IMR-90 (cell line): Measurements from ENCODE around the gene EIF5A. TPM values are rescaled to one million over a fixed set of nuclear protein-coding genes. Genes with fewer than 3 reads are reported as not detected.

Source experiments
- ATAC-seq: fragments of 200-7000 bp; cut with Tn5 transposase; 2 replicates; pipeline ENCODE4 v1.9.1; 2020; ENCODE audit warnings: low read depth, mild to moderate bottlenecking, moderate library complexity
- BruUV-seq: library from RNA; stranded (reverse); fragments of 400-500 nt; replicated peaks from 2 replicates; lab custom pipeline; 2021; lab: Mats Ljungman, UMichigan
- CTCF ChIA-PET: fragments of 300-600 bp; formaldehyde crosslinking; extraction: SDS; loops from one replicate; lab custom pipeline; 2021; ENCODE audit warnings: antibody characterized with exemption; lab: Yijun Ruan, JAX
- POLR2A ChIA-PET: fragments of 300-600 bp; sonication (Branson Sonifier 250); formaldehyde crosslinking; loops from one replicate; lab custom pipeline; 2022; ENCODE audit warnings: antibody characterized with exemption; ENCODE audit not compliant: unreplicated experiment; lab: Charles Lee
- DNase-seq: peaks from one replicate; pipeline ENCODE4 v3.0.0; 2013
- H2AFZ ChIP-seq: replicated peaks from 2 replicates; pipeline ENCODE3; 2013; ENCODE audit warnings: low read length, mild to moderate bottlenecking; ENCODE audit not compliant: poor library complexity
- H2AK5ac ChIP-seq: 2 replicates; pipeline ENCODE4 v1.6.1; 2013; ENCODE audit warnings: low read depth, low read length, inconsistent platforms
- H2AK9ac ChIP-seq: replicated peaks from 2 replicates; pipeline ENCODE3; 2013; ENCODE audit warnings: mild to moderate bottlenecking, low read depth, low read length, moderate library complexity; ENCODE audit not compliant: poor library complexity
- H2BK120ac ChIP-seq: 2 replicates; pipeline ENCODE4 v1.6.1; 2013; ENCODE audit warnings: low read depth, low read length, inconsistent platforms
- H2BK15ac ChIP-seq: 3 replicates; pipeline ENCODE4 v1.6.1; 2013; ENCODE audit warnings: low read depth, low read length, inconsistent platforms
- H2BK20ac ChIP-seq: 2 replicates; pipeline ENCODE4 v1.6.1; 2013; ENCODE audit warnings: low read depth, mild to moderate bottlenecking, inconsistent platforms, low read length, moderate library complexity
- H2BK5ac ChIP-seq: 2 replicates; pipeline ENCODE4 v1.6.1; 2013; ENCODE audit warnings: mild to moderate bottlenecking, low read depth, low read length, inconsistent platforms; ENCODE audit not compliant: poor library complexity, severe bottlenecking
- H3K14ac ChIP-seq: replicated peaks from 2 replicates; pipeline ENCODE4 v1.6.1; 2013; ENCODE audit warnings: low read depth, low read length, inconsistent platforms
- H3K18ac ChIP-seq: 2 replicates; pipeline ENCODE4 v1.6.1; 2013; ENCODE audit warnings: low read depth, low read length, control low read depth
- H3K23ac ChIP-seq: 2 replicates; pipeline ENCODE4 v1.6.1; 2013; ENCODE audit warnings: low read depth, low read length, inconsistent platforms
- H3K27ac ChIP-seq: 2 replicates; pipeline ENCODE4 v1.5.1; 2013; ENCODE audit warnings: mild to moderate bottlenecking, control low read depth, low read length; ENCODE audit not compliant: insufficient read depth
- H3K27me3 ChIP-seq: 2 replicates; pipeline ENCODE4 v1.6.1; 2013; ENCODE audit warnings: low read length; ENCODE audit not compliant: control insufficient read depth, insufficient read depth
- H3K36me3 ChIP-seq: 2 replicates; pipeline ENCODE4 v1.6.1; 2013; ENCODE audit warnings: low read length, mixed read lengths; ENCODE audit not compliant: control insufficient read depth, insufficient read depth
- H3K4ac ChIP-seq: 2 replicates; pipeline ENCODE4 v1.6.1; 2013; ENCODE audit warnings: low read depth, low read length, inconsistent platforms
- H3K4me1 ChIP-seq: 2 replicates; pipeline ENCODE4 v1.6.1; 2013; ENCODE audit warnings: low read length, mixed read lengths; ENCODE audit not compliant: control insufficient read depth, insufficient read depth
- H3K4me2 ChIP-seq: 2 replicates; pipeline ENCODE4 v1.6.1; 2013; ENCODE audit warnings: low read depth, mild to moderate bottlenecking, control low read depth, low read length, moderate library complexity
- H3K4me3 ChIP-seq: 2 replicates; pipeline ENCODE4 v1.5.1; 2013; ENCODE audit warnings: low read depth, mild to moderate bottlenecking, control low read depth, low read length, moderate library complexity; ENCODE audit not compliant: insufficient read depth
- H3K56ac ChIP-seq: 2 replicates; pipeline ENCODE4 v1.6.1; 2013; ENCODE audit warnings: low read length, inconsistent platforms; ENCODE audit not compliant: insufficient read depth; ENCODE audit errors: extremely low read depth
- H3K79me1 ChIP-seq, 2 experiments: 2 replicates each; pipeline ENCODE4 v1.6.1; 2013; ENCODE audit warnings: low read length in 2 of 2, inconsistent platforms in 1 of 2, low read depth in 1 of 2
- H3K9ac ChIP-seq: 2 replicates; pipeline ENCODE4 v1.6.1; 2013; ENCODE audit warnings: low read depth, low read length, control low read depth
- H3K9me1 ChIP-seq: 2 replicates; pipeline ENCODE4 v1.6.1; 2013; ENCODE audit warnings: low read length, inconsistent platforms; ENCODE audit not compliant: insufficient read depth
- H3K9me3 ChIP-seq: 2 replicates; pipeline ENCODE4 v1.6.1; 2013; ENCODE audit warnings: low read length; ENCODE audit not compliant: control insufficient read depth, insufficient read depth
- H4K20me1 ChIP-seq: 2 replicates; pipeline ENCODE4 v1.6.1; 2013; ENCODE audit warnings: low read length, inconsistent platforms; ENCODE audit not compliant: insufficient read depth
- H4K5ac ChIP-seq: 2 replicates; pipeline ENCODE4 v1.6.1; 2013; ENCODE audit warnings: mild to moderate bottlenecking, low read depth, low read length, control low read depth
- H4K8ac ChIP-seq, 2 experiments: 2 replicates each; pipeline ENCODE4 v1.6.1; 2013; ENCODE audit warnings: low read depth in 2 of 2, low read length in 2 of 2, control low read depth in 1 of 2, inconsistent platforms in 1 of 2
- H4K91ac ChIP-seq: 2 replicates; pipeline ENCODE4 v1.6.1; 2013; ENCODE audit warnings: low read depth, low read length, inconsistent platforms; ENCODE audit not compliant: insufficient read depth
- BHLHE40 ChIP-seq: fragments of 150-350 bp; IDR thresholded peaks from 2 replicates; pipeline ENCODE4 v1.6.1; 2016; ENCODE audit warnings: mild to moderate bottlenecking, low read depth, low read length
- CEBPB ChIP-seq: IDR thresholded peaks from 2 replicates; pipeline ENCODE4 v1.6.1; 2012; ENCODE audit warnings: low read depth, low read length, improper control_type of control experiment
- CHD1 ChIP-seq: IDR thresholded peaks from 2 replicates; pipeline ENCODE4 v1.6.1; 2012; ENCODE audit warnings: low read depth, low read length, improper control_type of control experiment
- CTCF ChIP-seq: conservative IDR thresholded peaks from 2 replicates; pipeline ENCODE4 v1.5.1; 2012; ENCODE audit warnings: mild to moderate bottlenecking, low read depth, low read length, improper control_type of control experiment
- FOS ChIP-seq: fragments of 150-350 bp; IDR thresholded peaks from 2 replicates; pipeline ENCODE4 v1.6.1; 2016; ENCODE audit warnings: low read depth, low read length
- MAFK ChIP-seq: IDR thresholded peaks from 2 replicates; pipeline ENCODE4 v1.6.1; 2012; ENCODE audit warnings: low read depth, low read length, improper control_type of control experiment
- MAZ ChIP-seq: IDR thresholded peaks from 2 replicates; pipeline ENCODE4 v1.6.1; 2012; ENCODE audit warnings: low read depth, mild to moderate bottlenecking, low read length, improper control_type of control experiment, moderate library complexity, borderline replicate concordance
- MXI1 ChIP-seq: IDR thresholded peaks from 2 replicates; pipeline ENCODE4 v1.6.1; 2012; ENCODE audit warnings: low read depth, mild to moderate bottlenecking, low read length, moderate library complexity, borderline replicate concordance
- NFE2L2 ChIP-seq: fragments of 150-350 bp; IDR thresholded peaks from 2 replicates; pipeline ENCODE4 v1.6.1; 2016; ENCODE audit warnings: low read depth, mild to moderate bottlenecking, low read length
- POLR2A ChIP-seq: IDR thresholded peaks from 2 replicates; pipeline ENCODE4 v1.6.1; 2012; ENCODE audit warnings: mild to moderate bottlenecking, low read depth, low read length
- RAD21 ChIP-seq: IDR thresholded peaks from 2 replicates; pipeline ENCODE4 v1.6.1; 2012; ENCODE audit warnings: low read length, improper control_type of control experiment
- RCOR1 ChIP-seq: IDR thresholded peaks from 2 replicates; pipeline ENCODE4 v1.6.1; 2012; ENCODE audit warnings: mild to moderate bottlenecking, low read length, improper control_type of control experiment; ENCODE audit not compliant: insufficient replicate concordance
- RFX5 ChIP-seq: IDR thresholded peaks from 2 replicates; pipeline ENCODE4 v1.8.0; 2012; ENCODE audit warnings: low read depth, mild to moderate bottlenecking, low read length, moderate library complexity
- SMC3 ChIP-seq: fragments of 150-350 bp; IDR thresholded peaks from 2 replicates; pipeline ENCODE4 v1.6.1; 2016; ENCODE audit warnings: low read depth, mild to moderate bottlenecking, antibody characterized with exemption, low read length, moderate library complexity
- USF2 ChIP-seq: fragments of 150-350 bp; IDR thresholded peaks from 2 replicates; pipeline ENCODE4 v1.6.1; 2017; ENCODE audit warnings: mild to moderate bottlenecking, antibody characterized with exemption, low read length, low read depth
- WGBS, 2 experiments: methylation state at CpG; one replicate each; pipeline versions ENCODE4 v1.1.5 to v1.1.7; 2013; ENCODE audit warnings: missing lambda C conversion rate in 2 of 2; ENCODE audit not compliant: insufficient read length in 1 of 2; ENCODE audit errors: extremely low coverage in 2 of 2; 5-methylcytosine and 5-hydroxymethylcytosine counted together
- dilution Hi-C: fragments of 300-500 bp; cut with HindIII; formaldehyde crosslinking; loops from one replicate; pipeline ENCODE4 v1.14.3; 2018; ENCODE audit warnings: low sequenced_read_pairs; ENCODE audit not compliant: unreplicated experiment
- in situ Hi-C: fragments of 300-500 bp; cut with MboI; formaldehyde crosslinking; loops from 3 replicates; pipeline ENCODE4 v1.14.3; 2019; ENCODE audit warnings: low sequenced_read_pairs, inconsistent platforms, mixed read lengths
- intact Hi-C: fragments of 100-400 bp; cut with micrococcal nuclease; formaldehyde crosslinking; loops from 2 replicates; pipeline ENCODE4 v1.10.0; 2022
- polyA plus RNA-seq, 3 experiments: library from polyadenylated mRNA; depleted of rRNA; stranded (reverse); fragments of >200 nt; gene quantifications; 2 replicates each; pipeline ENCODE4 v1.2.3, GENCODE V29; 2012; ENCODE audit warnings: low replicate concordance in 1 of 3
- total RNA-seq: library from RNA; depleted of rRNA; stranded (reverse); fragments of >200 nt; gene quantifications from 2 replicates; pipeline ENCODE4 v1.2.3, GENCODE V29; 2012

The EIF5A gene
- total and polyA plus RNA-seq, 2 of the 4 experiments (the other 2 are of a cell fraction): 782 to 883 TPM

GRCh38 chr17:7283471-7284216 lies 23.8 kb upstream of the EIF5A start:
- H2AK5ac ChIP-seq: no peak overlapping the region
- no peak overlapping the region for H4K8ac ChIP-seq
- no peak overlapping the region for H3K4me3 ChIP-seq
- H2BK15ac ChIP-seq: no peak overlapping the region
- no peak overlapping the region for H3K14ac ChIP-seq
- no peaks in the 10 kb centered on the region for H3K9me1 ChIP-seq
- no peaks in the 10 kb centered on the region for H3K36me3 ChIP-seq
- DNase-seq (no peak), ATAC-seq (no peak)
- dilution Hi-C loops: no loop called here
- WGBS, 2 experiments: 84% methylated on average over 5 of the region's 18 CpGs; no CpG with 5 or more reads in 1 of the 2 experiments
- ChIA-PET CTCF (interaction anchor here (1.0 kb wide), 1 partner anchor 13 kb away, joined by 5 read pairs; no protein-coding TSS in a partner anchor), POLR2A (no interaction called here)
- no peak overlapping the region for H3K4me2 ChIP-seq
- H3K4ac ChIP-seq: no peak overlapping the region
- no peak overlapping the region for H2BK20ac ChIP-seq
- H2BK120ac ChIP-seq: no peak overlapping the region
- H3K4me1 ChIP-seq: peaks cover 2% of the 10 kb centered on the region; the same call in 1 of the 2 replicates
- H3K9me3 ChIP-seq: no peaks in the 10 kb centered on the region
- peaks cover 47% of the 10 kb centered on the region for H3K27me3 ChIP-seq
- no peak overlapping the region for H3K23ac ChIP-seq
- H3K56ac ChIP-seq: no peak overlapping the region
- H3K18ac ChIP-seq: no peak overlapping the region
- H4K5ac ChIP-seq: no peak overlapping the region
- BruUV-seq: no TSS peak
- no peak overlapping the region for H3K9ac ChIP-seq
- no peak overlapping the region for H4K91ac ChIP-seq
- in situ Hi-C loops: no loop called here
- intact Hi-C loops: no loop called here
- no peak overlapping the region for H3K27ac ChIP-seq
- H4K20me1 ChIP-seq: no peaks in the 10 kb centered on the region
- no peak overlapping the region for H2AK9ac ChIP-seq
- H3K79me1 ChIP-seq: no peaks in the 10 kb centered on the region
- H2AFZ ChIP-seq: peak overlapping the region; percentile 7
- no peak overlapping the region for H2BK5ac ChIP-seq
- TF ChIP-seq RFX5 (no peak), FOS (no peak), USF2 (no peak), RAD21 (no peak), CHD1 (no peak), POLR2A (no peak), CTCF (no peak), RCOR1 (no peak), NFE2L2 (no peak), MAFK (no peak), MXI1 (no peak), SMC3 (no peak), CEBPB (no peak), MAZ (no peak), BHLHE40 (no peak)
